HG02610 (cell line): Measurements from ENCODE around the gene TMEM108.

ENCODE experiments used
- ATAC-seq: cut with Tn5 transposase; IDR thresholded peaks from one replicate; pipeline ENCODE4 v1.9.1; 2021; ENCODE audit warnings: mild to moderate bottlenecking, moderate library complexity; ENCODE audit not compliant: unreplicated experiment

The TMEM108 gene

DNA sequence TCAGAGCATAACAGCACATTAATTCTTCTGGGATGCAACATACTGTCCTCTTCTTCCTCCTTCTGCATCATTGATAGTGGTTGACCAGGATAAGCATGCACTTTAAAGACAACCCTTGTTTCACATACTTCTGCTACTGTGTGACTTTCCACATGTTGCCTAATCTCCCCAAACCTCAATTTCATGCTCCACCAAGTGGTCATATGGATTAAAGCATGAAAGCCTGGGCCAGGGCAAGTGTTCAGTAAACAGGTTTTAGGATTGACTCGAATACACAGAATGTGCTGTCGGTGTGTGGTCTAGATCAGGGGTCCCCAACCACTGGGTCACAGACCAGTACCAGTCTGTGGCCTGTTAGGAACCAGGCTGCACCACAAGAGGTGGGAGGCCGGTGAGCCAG, 339.2 kb downstream of the TMEM108 start:
- ATAC-seq: no peak

DNA sequence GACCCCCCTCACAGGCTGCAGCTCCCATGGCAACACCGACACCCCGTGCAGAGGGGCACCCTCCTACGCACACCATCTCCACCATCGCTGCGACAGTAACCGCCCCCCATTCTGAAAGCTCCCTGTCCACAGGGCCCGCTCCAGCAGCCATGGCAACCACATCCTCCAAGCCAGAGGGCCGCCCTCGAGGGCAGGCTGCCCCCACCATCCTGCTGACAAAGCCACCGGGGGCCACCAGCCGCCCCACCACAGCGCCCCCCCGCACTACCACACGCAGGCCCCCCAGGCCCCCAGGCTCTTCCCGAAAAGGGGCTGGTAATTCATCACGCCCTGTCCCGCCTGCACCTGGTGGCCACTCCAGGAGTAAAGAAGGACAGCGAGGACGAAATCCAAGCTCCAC, 341.7 kb downstream of the TMEM108 start:
- ATAC-seq: no peak

DNA sequence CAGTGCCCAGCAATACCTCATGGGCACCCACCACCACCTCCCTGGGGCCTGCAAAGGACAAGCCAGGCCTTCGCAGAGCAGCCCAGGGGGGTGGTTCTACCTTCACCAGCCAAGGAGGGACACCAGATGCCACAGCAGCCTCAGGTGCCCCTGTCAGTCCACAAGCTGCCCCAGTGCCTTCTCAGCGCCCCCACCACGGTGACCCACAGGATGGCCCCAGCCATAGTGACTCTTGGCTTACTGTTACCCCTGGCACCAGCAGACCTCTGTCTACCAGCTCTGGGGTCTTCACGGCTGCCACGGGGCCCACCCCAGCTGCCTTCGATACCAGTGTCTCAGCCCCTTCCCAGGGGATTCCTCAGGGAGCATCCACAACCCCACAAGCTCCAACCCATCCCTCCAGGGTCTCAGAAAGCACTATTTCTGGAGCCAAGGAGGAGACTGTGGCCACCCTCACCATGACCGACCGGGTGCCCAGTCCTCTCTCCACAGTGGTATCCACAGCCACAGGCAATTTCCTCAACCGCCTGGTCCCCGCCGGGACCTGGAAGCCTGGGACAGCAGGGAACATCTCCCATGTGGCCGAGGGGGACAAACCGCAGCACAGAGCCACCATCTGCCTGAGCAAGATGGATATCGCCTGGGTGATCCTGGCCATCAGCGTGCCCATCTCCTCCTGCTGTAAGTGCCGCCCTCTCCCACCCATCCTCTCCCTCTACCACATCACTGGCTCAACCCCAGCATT, 342.5 kb downstream of the TMEM108 start:
- no peak for ATAC-seq

DNA sequence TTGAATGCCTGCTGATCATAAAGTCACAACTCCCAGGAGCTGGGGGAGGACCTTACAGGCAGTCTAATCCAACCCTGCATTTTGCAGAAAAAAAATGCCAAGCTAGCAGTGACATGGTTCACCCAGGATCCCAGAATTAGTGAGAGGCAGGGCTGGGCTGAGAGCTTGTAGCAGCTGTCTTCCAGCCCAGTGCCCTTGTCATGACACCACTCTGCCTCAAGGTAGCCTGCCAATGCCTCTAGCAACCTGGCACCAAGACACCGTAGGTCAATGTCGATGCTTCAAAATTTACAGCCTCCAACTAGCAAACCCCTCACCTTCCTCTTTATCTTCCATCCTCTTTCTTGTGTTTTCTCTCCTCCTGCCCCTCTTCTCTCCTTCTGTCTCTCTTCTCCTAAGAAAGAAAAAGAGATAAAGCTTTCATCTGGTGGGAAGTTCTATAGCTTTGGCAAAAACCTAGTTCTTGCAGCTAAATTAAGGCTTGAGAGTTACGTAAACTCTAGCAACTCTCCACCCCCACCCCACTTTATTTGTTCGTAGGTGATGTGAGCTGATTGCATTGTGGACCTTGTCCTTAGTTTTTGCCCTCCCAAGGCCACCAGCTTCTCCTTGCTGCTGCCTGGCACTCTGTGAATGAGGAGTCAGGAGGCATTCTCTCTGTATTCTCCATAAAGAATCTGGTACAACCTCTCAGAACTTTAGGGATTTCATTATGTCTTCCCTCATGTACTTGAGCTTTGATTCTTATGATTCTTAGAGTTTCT, 343.3 kb downstream of the TMEM108 start:
- ATAC-seq: no peak

DNA sequence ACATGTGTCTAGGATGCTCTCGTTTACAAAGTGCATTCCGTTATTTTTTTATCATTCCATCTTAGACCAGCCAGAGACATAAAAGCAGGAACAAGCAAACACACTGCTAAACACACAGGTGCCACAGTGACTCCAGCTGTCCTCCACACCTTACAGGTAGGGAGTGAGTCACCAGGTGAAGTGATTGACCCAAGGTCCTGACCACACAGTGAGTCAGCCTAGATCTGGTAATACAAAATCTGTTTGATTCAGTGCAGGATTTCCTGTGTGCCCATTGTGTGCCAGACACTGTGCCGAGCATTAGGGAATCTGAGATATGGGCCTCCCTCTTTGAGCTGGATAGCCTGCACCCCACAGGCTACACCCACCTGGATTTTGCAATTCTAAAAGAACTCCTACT, 345.0 kb downstream of the TMEM108 start:
- no peak for ATAC-seq

DNA sequence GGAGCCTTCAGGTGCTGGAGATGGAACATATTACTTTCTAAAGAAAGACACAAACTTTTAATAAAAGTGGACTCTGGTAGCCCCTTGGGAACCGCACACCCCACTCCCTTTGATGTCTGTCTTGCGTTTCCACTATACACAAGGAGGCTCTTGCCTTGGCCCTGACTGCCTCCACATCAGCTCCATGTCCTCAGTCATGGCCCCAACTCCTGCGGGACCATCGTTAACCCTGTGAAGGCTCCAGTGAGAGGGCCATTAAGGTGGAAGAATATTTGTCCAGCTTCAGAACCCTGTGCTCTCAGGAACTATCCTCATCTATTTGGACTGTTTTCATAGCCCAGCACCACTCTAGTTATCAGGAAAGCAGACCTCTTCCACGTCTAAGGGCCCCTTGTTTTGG, 345.6 kb downstream of the TMEM108 start:
- no peak for ATAC-seq

DNA sequence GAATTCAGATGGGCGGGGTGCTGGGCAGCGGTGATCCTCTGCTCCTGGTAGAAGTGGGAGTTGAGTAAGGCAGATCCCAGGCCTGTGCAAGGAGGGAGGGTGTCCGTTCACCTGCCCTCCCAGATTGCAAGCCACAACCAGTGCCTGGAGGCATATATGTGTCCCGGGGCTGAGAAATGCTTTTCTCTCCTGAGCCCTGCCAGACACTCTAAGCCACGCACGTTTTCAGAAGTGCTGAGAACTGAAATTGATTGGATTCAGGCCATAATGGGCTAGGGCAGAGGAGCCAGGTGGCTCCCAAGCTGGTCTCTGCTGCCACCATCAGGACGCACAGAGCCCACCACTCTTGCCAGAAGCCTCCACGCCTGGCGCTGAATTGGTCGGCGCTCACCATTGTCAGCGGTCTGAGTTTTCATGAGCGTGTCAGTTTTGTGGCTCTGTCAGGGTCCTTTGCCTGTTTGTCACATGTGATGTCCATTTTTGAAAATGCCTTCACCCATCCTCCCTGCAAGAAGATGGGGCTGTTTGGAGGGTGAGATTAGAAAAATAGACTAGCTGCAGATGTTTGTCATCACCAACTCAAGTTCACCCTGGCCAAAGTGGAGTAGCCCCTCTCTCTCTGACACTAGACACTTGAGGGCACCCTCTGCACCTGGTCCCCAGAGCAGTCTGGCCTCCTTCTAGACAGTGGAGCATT, 346.3 kb downstream of the TMEM108 start:
- peak; percentile 66 for ATAC-seq

DNA sequence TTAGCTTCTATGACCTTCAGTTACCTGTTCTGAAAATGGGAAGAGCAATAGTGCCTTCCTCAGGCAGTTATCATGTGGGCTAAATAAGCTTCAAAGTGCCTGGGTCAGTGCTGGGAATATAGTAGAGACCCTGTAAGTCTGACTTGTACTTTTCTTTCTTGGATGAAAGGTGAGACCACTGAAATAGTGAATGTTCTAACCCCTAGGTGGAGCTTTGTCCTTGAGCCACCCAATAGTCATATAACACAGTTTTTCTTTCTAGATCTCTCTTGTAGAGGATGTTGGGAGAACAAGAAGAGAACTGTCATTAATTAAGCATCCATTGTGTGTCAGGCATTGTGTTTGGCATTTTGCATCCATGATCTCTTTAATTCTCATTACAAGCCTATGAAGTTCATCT, 348.7 kb downstream of the TMEM108 start:
- no peak for ATAC-seq

DNA sequence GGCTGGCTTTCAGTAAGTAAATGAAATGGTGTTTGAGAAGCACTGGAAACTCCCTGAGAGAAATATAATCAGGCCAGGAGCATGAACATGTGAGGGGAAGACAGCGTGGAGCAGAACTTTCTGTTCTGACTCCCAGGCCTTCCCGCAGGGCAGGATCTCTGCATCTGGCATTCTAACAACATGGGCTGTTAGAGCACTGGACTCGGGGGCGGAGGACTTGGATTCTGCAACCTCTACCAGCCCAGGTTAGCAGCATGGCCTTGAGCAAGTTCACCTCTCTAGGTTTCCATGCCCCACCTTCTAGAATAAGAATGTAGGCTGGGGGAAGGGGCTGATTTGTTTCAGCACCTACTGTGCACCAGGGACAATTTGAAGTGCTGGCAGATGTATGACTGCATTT, 349.1 kb downstream of the TMEM108 start:
- no peak for ATAC-seq

DNA sequence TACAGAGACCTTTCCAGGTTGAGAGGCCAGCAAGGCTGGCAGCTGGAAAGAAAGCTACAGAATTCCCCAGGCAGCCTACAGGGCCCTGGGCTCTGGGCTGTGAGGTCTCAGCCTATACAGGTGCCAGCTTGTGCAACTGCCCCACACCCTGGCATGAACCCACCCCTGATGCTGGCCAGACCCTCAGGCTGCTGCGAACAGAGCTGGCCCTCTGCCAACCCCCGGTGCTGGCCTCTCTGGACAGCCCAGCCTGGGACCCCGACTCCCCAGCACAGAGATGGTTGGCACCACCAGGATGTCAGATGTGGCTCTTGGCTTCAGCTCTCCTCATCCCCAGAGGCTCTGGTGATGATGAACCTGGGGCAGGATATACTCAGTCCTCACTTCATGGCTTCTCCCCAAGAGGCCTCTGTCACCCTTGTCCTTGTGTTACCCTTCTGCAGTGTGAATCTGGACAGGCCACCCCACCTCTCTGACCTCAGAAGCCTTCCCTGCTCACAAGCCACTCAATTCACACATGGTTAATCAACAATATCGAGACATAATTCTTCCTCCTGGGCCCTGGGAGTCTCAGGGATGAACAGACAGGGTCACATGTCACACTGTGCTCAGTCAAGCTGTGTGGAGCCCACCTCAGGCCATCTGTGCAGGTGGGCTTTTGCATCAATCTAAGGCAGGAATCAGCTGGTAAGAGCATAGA, 350.7 kb downstream of the TMEM108 start:
- no peak for ATAC-seq

DNA sequence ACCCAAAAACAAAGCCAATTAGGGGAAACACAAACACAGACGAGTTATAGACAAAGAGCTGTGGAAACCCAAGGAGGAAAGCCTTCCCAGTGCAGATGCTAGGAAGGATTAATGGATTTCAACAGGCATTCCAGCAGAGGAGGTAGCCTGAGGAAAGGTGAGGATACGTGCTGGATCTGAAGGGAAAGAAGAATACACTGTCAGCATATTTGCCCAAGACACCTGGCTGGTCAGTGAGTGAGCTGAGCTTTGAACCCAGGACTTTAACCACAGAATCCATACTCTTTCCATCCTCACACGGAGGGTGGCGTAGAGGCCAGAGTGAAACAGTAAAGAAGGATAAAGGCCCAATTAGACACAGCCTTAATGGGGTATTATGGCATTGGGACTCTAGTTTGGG, 352.5 kb downstream of the TMEM108 start:
- ATAC-seq: no peak

DNA sequence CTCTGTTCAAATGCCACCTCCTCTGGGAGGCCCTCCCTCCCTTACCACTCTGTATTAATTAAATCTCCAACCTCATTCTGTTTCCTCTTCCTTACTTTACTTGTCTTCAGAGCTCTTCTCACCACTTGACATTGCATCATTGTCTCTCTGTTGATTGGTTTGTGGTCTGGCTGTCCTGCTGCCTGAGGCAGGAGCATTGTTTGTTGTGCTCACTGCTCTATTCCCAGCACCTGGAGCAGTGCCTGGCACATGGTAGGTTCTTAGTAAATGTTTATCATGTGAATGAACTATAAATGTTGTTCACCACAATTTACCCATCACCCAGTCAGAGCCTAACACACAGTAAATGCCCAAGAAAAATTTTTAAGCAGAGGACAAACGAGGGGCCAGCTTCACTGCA, 355.0 kb downstream of the TMEM108 start:
- no peak for ATAC-seq

DNA sequence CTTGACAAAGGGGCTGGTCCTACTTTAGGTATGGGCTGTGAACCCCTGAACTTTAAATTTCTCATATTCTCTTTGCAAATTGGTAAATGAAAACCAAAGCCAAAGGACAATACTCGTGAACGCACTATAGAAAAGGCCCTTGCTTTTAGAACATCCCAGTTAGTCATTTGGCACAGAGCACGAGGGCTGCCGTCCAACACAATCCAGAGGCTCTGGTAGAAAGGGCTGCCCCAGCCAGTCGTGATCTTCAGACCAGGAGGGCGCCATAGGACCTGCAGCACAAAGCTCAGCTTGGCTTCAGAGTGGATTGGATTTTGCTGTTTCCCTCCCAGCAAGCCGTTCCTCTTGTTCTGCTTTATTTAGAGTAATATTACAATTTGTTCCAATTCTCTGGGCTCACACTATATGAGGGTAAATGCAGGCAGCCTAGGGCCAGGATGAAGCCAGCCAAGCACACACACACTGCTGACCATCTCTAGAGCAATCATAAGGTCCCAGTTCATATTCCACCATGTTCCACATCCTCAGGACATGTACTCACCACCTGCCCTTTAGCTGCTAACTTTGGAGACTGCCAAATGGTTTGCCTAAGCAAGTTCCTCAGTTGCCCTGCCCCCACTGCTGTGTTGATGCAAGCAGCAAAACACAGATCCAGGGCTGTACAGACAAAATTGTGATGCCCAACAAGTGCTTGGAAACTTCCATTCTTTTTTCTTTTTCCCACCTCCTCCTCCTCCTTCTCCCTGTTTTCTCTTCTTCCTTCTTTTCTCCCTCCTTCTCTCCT, 355.7 kb downstream of the TMEM108 start:
- no peak for ATAC-seq

DNA sequence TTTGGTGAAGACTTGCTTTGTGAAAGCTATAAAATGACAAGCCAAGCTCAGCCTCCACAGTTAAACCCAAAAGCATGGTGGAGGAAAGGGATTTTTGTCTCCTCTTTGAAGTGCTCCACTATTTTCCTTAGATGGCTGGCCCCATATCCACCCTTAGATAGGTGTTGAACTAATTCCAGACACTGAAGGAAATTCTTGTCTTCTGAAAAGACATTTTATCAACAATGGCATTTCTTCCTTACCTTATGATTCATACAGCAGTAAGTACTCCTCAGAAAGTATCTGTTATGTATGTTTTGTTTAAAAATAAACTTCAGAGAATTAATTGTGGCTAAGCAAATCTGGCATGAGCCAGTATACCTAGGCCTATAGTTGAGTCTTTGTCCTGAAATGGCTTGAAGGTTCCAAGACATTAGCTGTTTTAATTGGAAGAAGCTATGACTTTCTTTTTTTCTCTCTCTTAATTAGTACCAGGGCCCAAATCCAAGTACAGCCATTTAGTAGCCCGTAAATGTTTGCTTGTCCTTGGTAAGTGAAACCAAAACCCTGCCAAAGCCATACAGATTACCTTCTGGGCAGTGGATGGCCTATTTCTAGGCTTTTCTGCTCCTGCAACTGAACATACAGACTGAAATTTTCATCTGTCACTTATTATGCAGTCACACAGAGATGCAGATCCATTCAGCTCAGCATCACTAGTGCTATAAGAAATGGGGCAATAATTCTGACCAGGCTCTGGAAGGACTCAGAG, 356.5 kb downstream of the TMEM108 start:
- no peak for ATAC-seq

DNA sequence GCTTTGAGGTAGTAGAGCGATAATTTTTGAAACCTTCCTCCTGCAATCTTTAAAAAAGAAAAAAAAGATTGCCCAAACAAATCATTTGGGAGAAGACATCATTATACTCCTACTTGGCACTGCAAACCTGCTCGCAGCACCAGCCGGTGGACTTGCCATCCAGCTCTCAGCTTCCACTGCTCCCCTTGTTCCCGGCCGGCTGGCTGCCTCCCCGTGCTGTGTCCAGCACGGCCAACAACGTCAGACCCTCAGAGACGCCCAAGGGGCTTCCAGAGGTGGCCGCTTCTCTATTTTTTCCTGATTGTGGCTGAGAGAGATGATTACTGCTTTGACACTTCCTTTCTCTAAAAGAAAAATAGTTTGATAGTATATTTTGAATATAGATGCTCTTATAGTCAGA, 358.7 kb downstream of the TMEM108 start:
- no peak for ATAC-seq

DNA sequence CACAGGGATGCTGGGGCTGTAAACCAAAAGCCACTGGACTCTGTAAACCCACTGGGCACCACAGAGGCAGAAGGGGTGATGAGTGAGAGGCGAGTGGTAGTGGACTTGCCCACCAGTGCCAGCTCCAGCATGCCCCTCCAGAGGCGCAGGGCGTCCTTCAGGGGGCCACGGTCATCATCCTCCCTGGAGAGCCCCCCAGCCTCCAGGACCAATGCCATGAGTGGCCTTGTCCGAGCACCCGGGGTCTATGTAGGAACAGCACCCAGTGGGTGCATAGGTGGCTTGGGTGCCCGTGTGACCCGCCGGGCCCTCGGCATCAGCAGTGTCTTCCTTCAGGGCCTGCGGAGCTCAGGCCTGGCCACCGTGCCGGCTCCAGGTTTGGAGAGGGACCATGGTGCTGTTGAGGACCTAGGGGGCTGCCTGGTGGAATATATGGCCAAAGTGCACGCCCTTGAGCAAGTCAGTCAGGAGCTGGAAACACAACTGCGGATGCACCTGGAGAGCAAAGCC, 361.9 kb downstream of the TMEM108 start, which contains the start of gene BFSP2:
Gene BFSP2, plus strand, starts transcription at position 51 of the 510 bp plus-strand sequence. Its CDS starts 28 bp downstream, at position 79.
- no peak for ATAC-seq

DNA sequence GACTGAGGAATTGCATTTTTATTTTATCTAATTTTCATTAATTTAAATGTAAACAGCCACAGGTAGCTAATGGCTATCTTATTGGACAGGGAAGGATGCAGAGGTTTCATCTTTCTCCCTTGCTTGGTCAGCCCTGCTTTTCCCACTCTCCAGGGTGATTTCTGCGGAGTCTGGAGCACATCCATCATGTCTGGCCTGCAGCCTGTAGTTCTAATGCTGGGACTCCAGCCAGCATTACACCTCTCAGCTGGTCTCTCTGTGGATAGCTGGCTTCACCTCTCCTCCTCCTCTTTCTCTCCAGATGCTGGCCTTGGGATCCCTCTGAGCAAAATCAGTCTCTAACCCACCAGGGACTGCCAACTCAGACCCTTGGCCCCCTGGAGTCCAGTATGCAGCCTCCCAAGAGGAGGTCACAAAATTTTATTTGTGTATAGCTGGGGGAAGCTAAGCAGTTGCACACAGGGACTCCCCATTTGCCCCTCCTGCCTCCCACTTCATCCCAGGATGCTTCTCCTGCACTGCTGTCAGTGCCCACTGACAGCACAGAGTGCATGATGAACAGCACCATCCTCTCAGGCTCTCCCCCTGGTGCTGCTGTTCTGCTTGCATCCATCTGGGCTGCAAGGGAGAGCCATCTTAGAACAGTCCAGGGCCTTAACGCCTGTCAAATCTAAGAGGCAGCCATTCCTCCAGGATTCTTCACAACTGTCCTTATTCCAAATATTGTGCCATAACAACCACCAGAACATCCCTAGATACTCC, 363.4 kb downstream of the TMEM108 start:
- no peak for ATAC-seq

DNA sequence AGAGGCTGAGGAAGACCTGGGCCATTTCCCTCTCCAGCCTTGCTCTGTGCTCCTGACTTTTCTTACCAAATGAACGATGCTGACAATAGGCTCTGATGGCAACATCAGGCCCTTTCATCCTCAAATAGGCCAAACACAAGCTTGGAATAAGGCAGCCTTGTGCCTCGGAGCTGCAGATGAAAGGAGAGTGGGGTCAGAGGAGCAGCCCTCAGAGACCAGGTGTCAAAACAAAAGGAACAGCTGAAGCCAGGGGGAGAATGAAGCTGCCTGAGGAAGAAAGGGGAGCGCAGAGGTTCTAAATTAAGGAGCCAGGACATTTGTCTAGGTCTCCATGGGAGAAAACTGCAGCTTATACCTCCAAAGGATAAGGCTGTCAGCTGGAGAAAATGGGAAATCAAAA, 366.7 kb downstream of the TMEM108 start:
- ATAC-seq: no peak

DNA sequence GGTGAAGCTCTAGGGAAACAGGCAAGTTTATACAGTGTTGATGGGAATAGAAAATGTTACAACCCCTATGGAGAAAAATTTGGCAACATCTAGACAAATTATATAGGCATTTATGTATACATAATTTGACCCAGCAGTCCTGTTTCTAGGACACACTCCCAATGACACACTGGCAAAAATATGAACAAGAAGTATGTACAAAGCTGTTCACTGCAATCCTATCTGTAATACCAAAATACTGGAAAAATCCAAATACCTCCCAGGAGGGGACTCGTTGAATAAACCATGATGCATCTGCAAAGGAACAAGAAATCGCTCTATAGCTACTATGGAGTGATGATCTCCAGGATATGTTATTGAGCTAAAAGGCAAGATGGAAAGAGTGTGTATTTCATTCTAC, 370.2 kb downstream of the TMEM108 start:
- no peak for ATAC-seq
